Fibroblast of skin of abdomen (primary cell): Measurements from ENCODE around the gene KRT40.

Experiments used
- DNase-seq: peaks from one replicate; pipeline ENCODE4 v3.0.0-alpha.2; 2013

KRT40 gene

GRCh38 chr17:40996829-40997228 lies 12.7 kb upstream of the KRT40 start:
- DNase-seq: no peak

- DNase-seq: no peak
Observed at GRCh38 chr17:40995116-40995515, 11.0 kb upstream of the KRT40 start.

- no peak for DNase-seq
Observed at GRCh38 chr17:40993839-40994238, 9.7 kb upstream of the KRT40 start, which contains the start of gene KRTAP3-3. TSS of gene KRTAP3-3 (minus strand) at chr17:40994164. CDS start at chr17:40994097, 67 bp downstream.

GRCh38 chr17:40993084-40993483 lies 9.0 kb upstream of the KRT40 start:
- DNase-seq: no peak

DNA sequence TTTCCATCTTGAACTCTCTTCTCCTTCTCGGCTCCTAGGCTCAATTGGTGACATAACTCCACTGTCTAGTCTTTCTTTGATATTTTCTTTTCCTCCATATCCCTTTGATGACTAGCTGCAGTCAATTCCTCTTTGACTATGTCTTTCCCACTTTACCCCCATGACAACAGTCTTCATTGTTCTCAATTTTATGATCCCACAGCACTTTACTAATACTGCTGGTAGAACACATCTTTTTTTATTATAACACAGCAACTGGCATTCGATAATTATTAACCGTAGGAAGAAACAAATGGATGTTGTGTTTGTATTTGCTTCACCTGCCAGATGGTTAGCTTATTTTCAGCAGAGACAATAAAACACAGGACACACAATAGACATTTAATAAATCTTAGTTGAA lies 8.5 kb upstream of the KRT40 start:
- no peak for DNase-seq

GRCh38 chr17:40986920-40987319 lies 2.8 kb upstream of the KRT40 start:
- DNase-seq: no peak

DNA sequence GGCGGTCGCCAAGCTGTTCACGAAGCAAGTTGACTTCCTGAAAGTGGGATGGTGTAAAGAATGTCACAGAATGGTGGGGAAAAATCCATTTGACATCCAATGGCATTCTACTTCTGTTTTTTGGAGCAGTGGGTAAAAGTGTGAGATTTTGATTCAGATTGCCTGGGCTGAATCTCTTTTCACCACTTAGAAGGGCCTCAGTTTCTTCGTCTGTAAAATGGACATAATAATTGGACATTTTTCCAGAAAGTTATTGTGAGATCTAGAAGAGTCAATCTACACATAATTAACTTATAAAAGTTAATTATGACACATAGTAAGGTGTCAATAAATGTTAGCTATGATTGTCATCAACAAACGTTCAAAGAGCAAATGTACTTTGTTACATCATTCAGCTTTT lies 3.0 kb downstream of the KRT40 start:
- DNase-seq: no peak

- DNase-seq: peak; percentile 58
Observed at GRCh38 chr17:40980596-40980995, 3.5 kb downstream of the KRT40 start.

DNA sequence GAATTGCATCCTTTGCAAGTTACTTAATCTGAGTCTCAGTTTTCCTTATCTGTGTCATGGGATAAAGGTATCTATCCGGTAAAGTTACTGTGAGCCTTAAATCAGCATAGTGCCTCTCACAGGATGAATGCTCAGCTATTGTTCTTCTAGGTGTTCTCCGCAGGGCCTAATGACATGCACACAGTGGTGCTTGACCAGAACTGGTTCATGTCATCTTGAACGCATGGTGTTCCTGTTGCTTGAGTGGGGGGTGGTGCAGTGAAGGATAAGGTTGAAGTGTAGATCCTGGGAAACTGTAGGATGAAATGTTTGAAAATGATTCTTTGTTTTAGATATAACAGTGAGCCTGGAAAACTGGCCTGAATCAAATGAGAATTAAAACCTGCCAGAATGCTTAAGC lies 4.0 kb downstream of the KRT40 start:
- DNase-seq: no peak

DNA sequence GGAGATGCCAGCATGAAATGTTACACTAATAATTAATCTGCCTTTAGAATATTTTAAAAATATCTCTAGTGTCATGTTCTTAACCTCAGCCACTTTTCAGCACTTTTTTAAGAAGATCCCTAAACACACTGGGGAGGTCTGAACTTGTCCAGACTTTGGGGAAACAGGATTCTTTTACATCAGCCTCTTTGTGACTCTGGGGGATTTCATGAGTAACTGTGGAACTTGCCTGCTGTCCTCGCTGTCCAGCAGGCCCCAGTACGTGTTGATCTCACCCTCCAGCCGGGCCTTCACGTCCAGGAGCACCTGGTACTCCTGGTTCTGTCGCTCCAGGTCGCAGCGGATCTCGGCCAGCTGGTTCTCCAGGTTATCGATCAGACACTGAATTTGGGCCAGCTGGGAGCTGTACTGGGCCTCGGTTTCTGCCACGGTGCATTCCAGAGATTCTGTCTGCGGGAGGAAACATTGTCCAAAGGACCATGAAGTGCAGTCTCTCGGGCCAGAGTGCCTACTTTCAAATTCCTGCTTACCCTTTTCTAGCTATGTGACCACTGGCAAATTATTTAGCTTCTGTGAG lies 5.5 kb downstream of the KRT40 start:
- no peak for DNase-seq

DNA sequence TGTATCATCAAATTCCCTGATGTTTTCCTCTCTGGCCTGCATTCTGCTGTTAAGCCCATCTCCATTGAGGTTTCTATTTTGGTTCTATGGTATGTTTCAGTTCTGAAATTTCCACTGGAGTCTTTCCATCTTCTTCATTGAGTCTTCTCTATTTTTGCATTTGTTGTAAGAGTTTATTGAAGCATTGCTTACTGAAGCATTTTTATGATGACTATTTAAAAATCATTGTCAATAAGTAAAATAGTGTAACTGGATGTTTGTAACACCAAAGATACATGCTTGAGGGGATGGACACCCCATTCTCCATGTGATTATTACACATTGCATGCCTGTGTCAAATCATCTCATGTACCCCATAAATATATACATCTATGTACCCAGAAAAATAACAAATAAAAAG lies 8.6 kb downstream of the KRT40 start:
- DNase-seq: no peak

DNA sequence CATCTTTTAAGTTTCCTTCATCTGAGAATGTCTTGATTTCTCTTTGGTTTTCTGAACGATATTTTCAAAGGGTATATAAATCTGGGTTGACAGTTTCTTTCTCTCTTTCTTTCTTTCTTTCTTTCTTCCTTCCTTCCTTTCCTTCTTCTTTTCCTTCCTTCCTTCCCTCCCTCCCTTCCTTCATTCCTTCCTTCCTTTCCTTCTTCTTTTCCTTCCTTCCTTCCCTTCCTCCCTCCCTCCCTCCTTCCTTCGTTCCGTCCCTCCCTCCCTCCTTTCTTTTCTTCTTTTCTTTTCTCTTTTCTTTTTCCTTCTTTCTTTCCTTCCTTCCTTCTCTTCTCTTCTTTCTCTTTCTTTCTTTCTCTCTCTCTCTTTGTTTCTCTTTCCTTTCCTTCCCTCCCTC lies 9.8 kb downstream of the KRT40 start:
- DNase-seq: no peak

DNA sequence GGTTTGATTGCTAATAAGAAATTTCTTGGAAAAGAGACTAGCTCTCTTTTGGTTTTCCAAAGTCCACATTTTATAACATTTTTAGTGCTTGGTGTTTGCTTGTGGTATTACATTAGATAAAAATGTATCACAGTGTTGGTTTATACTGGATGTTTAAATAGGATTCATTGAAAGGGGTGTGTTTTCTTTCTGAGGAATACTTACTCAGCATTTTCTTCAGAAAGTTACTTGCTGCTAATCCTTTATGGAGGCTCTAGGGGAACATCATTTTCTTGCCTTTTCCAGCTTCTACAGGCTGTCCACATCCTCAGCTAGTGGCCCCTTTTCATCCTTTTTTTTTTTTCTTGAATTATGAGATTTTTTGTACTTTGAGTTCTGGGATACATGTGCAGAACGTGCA lies 16.5 kb downstream of the KRT40 start:
- DNase-seq: no peak

DNA sequence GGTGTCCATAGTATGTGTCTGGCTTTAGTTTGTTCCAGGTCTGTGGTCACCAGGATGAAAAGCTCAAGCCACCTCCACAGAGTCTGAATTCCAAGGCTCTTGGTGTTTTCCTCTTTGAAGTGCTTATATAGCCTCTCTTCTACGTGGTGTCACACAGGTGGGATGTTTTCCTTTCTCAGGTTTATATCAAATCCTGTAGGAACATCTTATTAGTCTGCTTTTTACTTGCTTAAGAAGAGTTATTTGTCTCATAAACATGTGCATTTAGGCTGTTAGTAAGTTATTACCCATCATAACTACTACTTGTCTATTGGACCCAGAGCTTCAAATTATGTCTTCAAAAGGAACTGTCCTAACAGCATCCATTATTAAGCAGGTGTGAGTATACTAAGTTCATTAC lies 17.3 kb downstream of the KRT40 start, which contains the start of gene KRT39:
TSS of gene KRT39 (minus strand) at position 101 of the 400 bp plus-strand sequence. CDS start at position 9, 92 bp downstream.
- no peak for DNase-seq

DNA sequence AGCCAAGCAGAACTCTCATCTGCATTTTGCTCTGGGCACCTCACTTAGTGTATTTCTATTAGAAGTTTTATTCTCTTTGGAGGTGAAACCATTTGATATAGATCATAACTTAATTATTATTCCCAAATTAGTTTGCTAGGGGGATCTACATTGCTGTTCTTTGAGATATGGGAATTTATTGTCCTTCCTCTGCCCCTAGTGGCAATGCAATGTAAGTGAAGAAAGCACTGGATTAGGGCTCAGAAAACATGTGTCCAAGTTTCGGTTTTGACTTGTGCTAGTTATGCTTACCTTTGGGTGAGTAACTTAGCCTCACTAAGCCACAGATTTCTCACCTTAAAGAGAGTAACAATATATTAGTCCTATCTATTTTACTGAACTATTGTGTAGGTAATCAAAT lies 20.3 kb downstream of the KRT40 start:
- DNase-seq: no peak

- no peak for DNase-seq
Observed at GRCh38 chr17:40962059-40962561, 22.0 kb downstream of the KRT40 start.

GRCh38 chr17:40961591-40961990 lies 22.5 kb downstream of the KRT40 start:
- no peak for DNase-seq

- no peak for DNase-seq
Observed at GRCh38 chr17:40960144-40960543, 24.0 kb downstream of the KRT40 start.

DNA sequence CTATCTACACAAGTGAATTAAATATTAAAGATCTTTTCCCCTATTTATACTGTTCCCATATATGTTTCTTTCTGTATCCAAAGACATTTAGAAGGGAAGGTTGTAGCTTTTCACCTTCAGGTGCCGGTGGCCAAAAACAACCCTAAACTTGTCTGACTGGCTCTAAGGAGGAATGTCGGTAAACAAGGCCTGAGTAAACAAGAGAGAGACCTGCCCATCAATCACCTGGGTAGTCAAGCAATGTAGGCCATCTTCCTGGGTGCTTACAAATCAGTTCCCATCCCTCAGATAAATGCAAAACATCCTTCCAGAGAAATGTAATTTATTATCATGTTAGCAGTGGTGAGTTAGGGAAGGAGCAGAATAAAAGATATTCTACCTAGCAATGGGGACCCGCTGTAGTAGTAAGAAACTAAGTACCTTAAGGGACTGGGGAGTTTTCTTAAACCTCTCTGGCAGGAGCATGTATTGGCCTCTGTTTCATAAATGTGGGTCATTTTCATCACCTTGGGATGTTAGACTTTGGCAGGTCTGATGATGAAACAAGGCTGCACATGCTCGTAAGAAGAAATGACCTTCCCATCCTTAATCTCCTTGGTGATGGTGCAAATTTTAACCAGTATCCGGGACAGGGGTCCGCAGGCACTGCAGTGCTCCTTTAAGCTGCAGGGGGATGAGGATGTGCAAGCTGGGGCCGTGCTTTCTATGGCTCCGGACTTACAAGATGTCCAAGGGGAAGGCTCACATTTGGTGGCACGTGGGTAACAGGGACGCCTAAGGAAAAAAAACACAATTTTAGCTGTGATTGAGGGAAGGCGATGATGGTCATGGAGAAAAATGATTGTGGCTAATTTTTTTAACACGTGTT lies 25.8 kb downstream of the KRT40 start:
- no peak for DNase-seq

DNA sequence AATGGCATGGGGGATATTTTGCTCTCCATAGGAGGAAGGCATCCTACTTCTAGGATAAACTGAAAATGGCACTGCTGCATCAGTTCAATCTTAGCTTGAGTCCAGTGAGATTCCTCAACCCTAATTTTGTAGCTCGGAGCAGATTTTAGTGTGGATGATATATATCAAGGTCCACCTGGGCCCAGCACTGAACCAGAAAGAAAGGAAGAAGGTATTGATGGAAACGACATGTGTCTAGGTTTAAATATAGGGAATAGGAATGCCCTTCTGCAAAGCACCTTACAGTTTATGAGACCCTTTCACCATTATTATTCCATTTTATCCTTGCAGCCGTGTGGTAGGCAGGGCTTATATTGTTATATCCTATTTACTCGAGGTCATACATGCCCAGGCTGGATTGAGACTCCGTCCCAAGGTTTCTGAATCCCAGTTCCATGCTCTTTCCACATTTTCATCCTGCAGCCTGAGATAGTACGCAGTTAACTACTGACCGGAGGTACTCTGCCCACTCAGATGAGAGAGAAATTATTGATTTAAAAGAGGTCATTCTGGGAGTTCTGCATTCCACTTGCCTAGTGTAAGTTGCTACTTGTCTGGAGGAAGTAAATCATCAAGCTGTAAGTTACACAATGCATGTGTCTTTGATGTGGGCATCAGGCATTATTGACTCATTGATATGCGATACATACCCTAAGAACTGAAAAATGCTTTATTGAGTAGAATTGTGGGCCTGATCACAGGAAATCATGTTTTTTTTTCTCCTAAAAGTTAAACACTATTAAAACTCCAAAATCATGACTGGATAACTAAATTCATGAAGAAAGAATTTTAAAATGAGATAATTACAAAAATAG lies 27.5 kb downstream of the KRT40 start:
- peak; percentile 97 for DNase-seq

GRCh38 chr17:40953881-40954280 lies 30.2 kb downstream of the KRT40 start:
- peak; percentile 78 for DNase-seq

DNA sequence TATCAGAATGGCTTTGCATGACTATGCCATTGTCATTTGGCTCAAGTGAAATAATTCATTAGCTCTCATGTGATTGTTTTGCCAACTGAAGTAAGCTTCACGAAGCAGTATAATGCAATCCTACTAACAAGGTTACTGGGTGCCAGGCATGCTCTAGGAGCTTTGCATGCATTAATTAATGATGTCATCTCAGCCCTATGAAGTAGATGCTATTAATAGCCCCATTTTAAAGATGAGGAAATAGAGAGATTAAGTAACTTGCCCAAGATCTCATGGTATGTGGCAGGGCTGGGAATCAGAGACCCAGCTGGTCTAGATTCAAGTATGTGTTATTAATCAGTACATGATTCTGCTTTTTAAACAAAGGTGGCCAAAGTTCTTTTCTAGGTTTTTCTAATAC lies 31.5 kb downstream of the KRT40 start:
- peak; percentile 85 for DNase-seq

- no peak for DNase-seq
Observed at GRCh38 chr17:40952154-40952553, 32.0 kb downstream of the KRT40 start.
